ENCODE data around the gene NUP210.
"Not testable (repeated sequence)": the region's sequence is repeated elsewhere in the genome, so short reads cannot be mapped to it uniquely, and the experiment has no call there.

Gene NUP210

GRCh38 chr3:13420045-13420830 lies at the start of gene NUP210:
TSS of gene NUP210 (minus strand) at chr3:13420322. CDS start at chr3:13420226, 96 bp downstream.
- no peak for DNase-seq (ENCODE audit: low read depth)

- DNase-seq (ENCODE audit: low read depth): no peak
Observed at GRCh38 chr3:13466781-13467180, 46.7 kb upstream of the NUP210 start.

DNA sequence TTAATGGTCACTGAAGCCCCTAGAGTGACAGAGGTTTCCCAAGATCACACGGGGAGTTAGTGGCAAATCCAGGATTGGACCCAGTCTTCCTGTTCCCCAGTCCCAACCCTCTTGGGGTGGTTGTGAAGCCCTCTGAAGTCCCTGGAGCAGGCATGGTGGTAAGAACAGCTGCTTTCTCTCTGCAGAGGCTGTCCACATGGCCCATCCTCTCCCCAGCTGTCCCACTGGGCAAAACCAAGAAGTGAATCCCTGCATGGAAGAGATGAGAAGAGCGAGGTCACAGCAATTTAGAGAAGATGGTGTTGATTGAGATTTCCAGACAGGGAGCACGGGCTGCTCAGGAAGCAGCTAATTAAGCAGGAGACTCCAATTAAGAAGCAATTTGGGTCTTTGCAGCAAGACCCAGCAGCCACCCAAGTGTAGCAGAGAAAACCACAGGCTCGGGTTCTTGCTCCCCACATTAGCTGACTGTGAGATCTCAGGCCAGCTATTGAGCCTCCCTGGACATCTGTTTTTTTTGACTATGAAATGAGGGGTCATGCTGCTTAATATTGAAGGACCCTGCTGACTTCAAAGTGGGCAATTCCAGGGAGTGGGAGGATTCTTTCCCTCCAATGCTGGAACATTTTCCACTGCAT lies 45.2 kb upstream of the NUP210 start:
- DNase-seq (ENCODE audit: low read depth): no peak

GRCh38 chr3:13463618-13464400 lies 43.7 kb upstream of the NUP210 start:
- DNase-seq (ENCODE audit: low read depth): no peak

GRCh38 chr3:13462822-13463221 lies 42.7 kb upstream of the NUP210 start:
- DNase-seq (ENCODE audit: low read depth): no peak

DNA sequence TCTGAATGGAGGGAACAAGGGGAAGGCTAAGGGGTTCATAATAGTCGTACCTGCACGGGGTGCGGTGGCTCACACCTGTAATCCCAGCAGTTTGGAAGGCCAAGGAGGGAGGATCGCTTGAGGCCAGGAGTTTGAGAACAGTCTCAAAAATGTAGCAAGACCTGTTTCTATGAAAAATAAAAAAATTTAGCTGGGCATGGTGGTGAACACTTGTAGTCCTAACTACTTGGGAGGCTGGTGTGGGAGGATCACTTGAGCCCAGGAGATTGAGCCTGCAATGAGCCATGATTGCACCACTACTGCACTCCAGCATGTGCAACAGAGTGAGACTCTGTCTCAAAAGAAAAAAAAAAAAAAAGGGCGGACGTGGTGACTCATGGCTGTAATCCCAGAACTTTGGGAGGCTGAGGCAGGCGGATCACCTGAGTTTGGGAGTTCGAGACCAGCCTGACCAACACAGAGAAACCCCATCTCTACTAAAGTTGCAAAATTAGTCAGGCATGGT lies 42.1 kb upstream of the NUP210 start:
- no peak for DNase-seq (ENCODE audit: low read depth)

- no peak for DNase-seq (ENCODE audit: low read depth)
Observed at GRCh38 chr3:13461169-13462124, 41.3 kb upstream of the NUP210 start.

DNA sequence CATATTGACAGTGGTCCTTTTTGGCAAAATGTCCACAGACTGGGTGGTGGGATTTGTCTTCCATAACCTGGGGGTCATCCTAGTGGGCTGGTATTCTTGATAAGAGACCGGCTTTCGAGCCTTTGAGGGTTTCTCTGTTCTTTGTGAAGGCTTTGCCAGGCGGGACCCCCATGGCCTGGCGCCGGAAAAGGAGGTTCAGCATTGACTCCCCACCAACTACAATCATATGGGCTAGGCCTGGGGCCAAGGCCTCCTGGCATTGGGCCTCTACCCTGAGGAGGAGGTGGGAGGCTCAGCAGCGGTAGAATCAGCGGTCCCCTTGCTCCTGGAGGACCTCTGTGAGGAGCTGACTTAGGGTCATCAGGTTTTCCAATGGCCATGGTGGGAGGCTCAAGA lies 40.2 kb upstream of the NUP210 start:
- DNase-seq (ENCODE audit: low read depth): no peak

GRCh38 chr3:13459605-13460340 lies 39.7 kb upstream of the NUP210 start:
- no peak for DNase-seq (ENCODE audit: low read depth)

DNA sequence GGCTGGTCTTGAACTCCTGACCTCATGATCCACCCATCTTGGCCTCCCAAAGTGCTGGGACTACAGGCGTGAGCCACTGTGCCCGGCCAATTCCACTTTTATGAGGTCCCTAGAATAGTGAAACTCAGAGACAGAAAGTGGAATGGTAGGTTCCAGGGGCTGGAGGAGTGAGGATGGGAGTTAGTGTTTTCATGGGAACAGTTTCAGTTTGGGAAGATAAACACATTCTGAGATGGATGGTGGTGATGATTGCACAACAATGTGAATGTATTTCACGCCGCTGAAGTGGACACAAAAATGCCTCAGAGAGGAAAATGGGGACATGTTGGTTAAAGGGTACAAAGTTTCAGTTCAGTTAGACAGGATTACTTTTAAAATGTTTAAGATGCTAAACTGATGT lies 37.5 kb upstream of the NUP210 start:
- no peak for DNase-seq (ENCODE audit: low read depth)

DNA sequence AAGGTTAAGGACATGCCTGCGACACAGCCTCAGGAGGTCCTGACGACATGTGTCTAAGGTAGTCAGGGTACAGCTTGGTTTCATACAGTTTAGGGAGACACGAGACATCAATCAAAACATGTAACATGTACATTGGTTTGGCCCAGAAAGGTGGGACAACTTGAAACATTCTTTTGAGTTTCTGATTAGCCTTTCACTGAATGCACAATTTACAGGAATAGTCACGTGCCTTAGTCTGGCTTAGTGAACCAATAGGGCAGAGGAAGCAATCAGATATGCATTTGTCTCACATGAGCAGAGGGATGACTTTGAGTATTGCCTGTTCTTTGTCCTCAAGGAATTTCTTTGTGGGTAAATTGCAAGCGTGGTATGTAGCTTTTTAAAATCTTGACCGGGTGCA lies 35.5 kb upstream of the NUP210 start:
- no peak for DNase-seq (ENCODE audit: low read depth)

GRCh38 chr3:13452490-13453335 lies 32.6 kb upstream of the NUP210 start:
- DNase-seq (ENCODE audit: low read depth): no peak

- DNase-seq (ENCODE audit: low read depth): no peak
Observed at GRCh38 chr3:13451301-13451673, 31.2 kb upstream of the NUP210 start.

- not testable (repeated sequence) for DNase-seq (ENCODE audit: low read depth)
Observed at GRCh38 chr3:13442882-13443281, 22.8 kb upstream of the NUP210 start.

DNA sequence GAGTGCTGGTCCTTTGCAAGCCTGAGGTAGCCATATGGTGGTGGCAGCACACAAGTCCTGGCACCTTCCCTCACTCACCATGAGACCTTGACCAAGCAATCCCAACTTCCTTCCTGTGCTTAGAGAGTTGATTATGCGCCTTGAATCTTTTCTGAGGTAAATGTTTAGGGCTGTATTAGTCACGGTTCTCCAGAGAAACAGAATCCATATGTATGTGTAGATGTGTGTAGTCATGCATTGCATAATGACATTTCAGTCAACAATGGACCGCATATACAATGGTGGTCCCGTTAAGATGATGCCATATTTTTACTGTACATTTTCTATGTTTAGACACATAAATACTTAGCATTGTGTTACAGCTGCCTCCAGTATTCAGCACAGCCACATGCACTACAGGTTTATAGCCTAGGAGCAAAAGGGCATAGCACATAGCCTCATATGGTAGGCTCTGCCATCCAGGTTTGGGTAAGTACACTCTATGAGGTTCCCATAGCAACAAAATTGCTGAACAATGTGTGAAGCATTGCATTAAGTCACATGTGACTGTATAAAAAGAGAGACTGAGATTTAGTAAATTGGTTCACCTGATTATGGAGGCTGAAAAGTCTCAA lies 20.2 kb upstream of the NUP210 start:
- no peak for DNase-seq (ENCODE audit: low read depth)

DNA sequence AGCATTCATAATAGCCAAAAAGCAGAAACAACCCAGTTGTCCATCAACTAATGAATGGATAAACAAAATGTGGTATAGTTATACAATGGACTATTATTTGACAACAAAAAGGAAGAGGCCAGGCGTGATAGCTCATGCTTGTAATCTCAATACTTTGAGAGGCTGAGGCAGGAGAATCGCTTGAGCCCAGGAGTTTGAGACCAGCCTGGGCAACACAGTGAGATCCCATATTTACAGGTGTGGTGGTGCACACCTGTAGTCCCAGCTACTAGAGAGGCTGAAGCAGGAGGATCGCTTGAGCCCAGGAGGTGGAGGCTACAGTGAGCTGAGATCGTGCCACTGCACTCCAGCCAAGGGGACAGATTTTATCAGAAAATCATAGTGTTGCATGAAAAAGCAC lies 16.1 kb upstream of the NUP210 start:
- not testable (repeated sequence) for DNase-seq (ENCODE audit: low read depth)

DNA sequence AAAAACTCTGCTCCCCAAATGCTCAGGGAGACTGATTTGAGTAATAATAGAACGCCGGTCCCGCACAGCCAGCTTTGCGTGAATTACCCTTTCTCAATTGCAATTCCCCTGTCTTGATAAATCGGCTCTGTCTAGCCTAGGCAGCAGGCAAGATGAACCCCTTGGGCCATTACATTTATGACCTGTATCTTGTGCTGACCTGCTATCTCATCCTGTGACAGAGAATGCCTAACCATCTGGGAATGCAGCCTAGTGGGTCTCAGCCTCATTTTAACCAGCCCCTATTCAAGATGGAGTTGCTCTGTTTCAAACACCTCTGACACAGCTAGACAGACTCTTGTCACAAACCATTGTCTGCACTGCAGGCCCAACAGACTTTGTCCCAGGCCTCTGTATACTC lies 13.8 kb upstream of the NUP210 start:
- DNase-seq (ENCODE audit: low read depth): no peak

DNA sequence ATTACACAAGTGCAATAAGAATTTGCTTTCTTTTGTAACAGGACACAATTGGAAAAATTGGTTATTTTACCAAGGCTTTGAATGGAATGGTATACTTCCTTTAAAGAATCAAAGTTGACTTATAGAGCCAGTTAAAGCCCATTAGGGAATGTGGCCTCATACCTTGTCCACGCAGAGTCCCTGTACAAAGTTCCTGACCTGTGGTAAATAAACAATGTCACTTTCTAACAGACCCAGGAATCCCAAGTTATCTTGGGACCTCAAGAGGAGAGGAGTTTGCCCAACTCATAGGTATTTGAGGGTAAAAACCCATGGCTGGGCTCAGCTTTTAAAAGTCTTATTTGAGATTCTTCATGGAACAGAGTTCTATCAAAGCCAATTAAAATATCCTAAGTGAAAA lies 12.0 kb upstream of the NUP210 start:
- DNase-seq (ENCODE audit: low read depth): no peak

DNA sequence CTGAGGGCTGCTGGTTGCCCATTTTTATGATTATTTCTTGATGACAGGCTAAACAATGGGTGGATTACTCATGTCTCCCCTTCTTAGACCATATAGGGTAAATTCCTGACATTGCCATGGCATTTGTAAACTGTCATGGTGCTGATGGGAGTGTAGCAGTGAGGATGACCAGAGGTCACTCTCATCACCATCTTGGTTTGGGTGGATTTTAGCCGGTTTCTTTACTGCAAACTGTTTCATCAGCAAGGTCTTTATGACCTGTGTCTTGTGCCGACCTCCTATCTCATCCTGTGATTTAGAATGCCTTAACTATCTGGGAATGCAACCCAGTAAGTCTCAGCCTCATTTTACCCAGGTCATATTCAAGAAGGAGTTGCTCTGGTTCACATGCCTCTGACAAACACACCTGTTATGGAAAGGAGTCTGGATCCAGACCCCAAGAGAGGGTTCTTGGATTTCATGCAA lies 10.3 kb upstream of the NUP210 start:
- not testable (repeated sequence) for DNase-seq (ENCODE audit: low read depth)
